HFFc6 (cell line): ENCODE results near the gene ZACN. TPM values are rescaled to one million over a fixed set of nuclear protein-coding genes. Genes with fewer than 3 reads are reported as not detected.

Source experiments
- DNase-seq: peaks from one replicate; pipeline ENCODE4 v3.0.0-alpha.2; 2018
- H3K27ac Mint-ChIP-seq: 2 replicates; pipeline ENCODE4 v1.8.0; 2020; ENCODE audit warnings: mild to moderate bottlenecking, mixed read lengths
- H3K27me3 Mint-ChIP-seq: 2 replicates; pipeline ENCODE4 v1.8.0; 2021; ENCODE audit warnings: mild to moderate bottlenecking, moderate library complexity, mixed read lengths; ENCODE audit not compliant: insufficient read depth
- H3K36me3 Mint-ChIP-seq: 2 replicates; pipeline ENCODE4 v1.8.0; 2021; ENCODE audit warnings: low read depth, mixed read lengths
- H3K4me1 Mint-ChIP-seq: 2 replicates; pipeline ENCODE4 v1.8.0; 2020; ENCODE audit warnings: low read depth, mixed read lengths
- H3K4me3 Mint-ChIP-seq: 2 replicates; pipeline ENCODE4 v1.8.0; 2020; ENCODE audit warnings: mild to moderate bottlenecking, moderate library complexity, mixed read lengths
- H3K9me3 Mint-ChIP-seq: 2 replicates; pipeline ENCODE4 v1.8.0; 2020; ENCODE audit warnings: mild to moderate bottlenecking, mixed read lengths
- total RNA-seq, 6 experiments: library from RNA; stranded (reverse); fragmentation: NEBNext Ultra II Directional; extraction: Animal tissue kit (Norgen Biotek cat#: 25700); gene quantifications; 2 replicates in 1 of 6; 3 replicates in 5 of 6; pipeline ENCODE4 v1.2.3, GENCODE V29; 2021
- TF ChIP-seq, protein P1 (sequence below): fragments of 200-600 bp; sonication (generic); IDR thresholded peaks from 2 replicates; pipeline ENCODE4 v1.5.0; 2021; ENCODE audit warnings: antibody characterized with exemption, mild to moderate bottlenecking

The ZACN gene
- total RNA-seq, 6 experiments from 2014 or later = 0.23 to 0.26 TPM; not detected in 4

DNA sequence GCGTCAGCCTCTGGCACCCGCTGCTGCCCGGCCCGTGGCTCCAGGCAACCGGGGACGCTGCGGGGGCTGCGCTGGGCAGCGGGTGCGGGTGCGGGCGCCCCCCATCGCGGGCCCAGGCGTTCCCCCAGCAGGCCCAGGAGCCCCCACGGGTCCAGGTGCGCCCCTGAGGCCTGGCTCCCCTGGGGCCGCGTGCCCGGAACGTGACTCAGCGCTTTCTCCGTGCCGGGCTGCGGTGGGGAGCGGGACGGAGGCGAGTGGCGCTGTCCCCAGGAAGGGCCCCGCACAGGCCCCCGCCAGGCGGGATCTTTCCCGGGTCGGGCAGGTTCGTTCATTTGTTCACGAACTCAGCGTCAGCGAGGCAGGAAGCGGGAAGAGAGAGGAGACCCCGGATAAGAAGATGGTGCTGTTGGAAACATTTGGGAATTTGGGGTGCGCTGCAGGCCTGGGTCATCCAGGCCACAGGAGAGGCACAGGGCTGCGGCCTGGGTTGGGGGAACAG is 43.0 kb downstream of the ZACN start:
- Mint-ChIP-seq H3K27me3 (peaks cover 13% of the 10 kb centered on the region; the same call in 1 of the 2 replicates), H3K9me3 (no peaks in the 10 kb centered on the region), H3K4me1 (no peaks in the 10 kb centered on the region), H3K27ac (no peak overlapping the region; the same call in 1 of the 2 replicates), H3K36me3 (no peaks in the 10 kb centered on the region), H3K4me3 (no peak overlapping the region)
- no peak for DNase-seq
- TF ChIP-seq, protein P1, sequence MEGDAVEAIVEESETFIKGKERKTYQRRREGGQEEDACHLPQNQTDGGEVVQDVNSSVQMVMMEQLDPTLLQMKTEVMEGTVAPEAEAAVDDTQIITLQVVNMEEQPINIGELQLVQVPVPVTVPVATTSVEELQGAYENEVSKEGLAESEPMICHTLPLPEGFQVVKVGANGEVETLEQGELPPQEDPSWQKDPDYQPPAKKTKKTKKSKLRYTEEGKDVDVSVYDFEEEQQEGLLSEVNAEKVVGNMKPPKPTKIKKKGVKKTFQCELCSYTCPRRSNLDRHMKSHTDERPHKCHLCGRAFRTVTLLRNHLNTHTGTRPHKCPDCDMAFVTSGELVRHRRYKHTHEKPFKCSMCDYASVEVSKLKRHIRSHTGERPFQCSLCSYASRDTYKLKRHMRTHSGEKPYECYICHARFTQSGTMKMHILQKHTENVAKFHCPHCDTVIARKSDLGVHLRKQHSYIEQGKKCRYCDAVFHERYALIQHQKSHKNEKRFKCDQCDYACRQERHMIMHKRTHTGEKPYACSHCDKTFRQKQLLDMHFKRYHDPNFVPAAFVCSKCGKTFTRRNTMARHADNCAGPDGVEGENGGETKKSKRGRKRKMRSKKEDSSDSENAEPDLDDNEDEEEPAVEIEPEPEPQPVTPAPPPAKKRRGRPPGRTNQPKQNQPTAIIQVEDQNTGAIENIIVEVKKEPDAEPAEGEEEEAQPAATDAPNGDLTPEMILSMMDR = no peak

DNA sequence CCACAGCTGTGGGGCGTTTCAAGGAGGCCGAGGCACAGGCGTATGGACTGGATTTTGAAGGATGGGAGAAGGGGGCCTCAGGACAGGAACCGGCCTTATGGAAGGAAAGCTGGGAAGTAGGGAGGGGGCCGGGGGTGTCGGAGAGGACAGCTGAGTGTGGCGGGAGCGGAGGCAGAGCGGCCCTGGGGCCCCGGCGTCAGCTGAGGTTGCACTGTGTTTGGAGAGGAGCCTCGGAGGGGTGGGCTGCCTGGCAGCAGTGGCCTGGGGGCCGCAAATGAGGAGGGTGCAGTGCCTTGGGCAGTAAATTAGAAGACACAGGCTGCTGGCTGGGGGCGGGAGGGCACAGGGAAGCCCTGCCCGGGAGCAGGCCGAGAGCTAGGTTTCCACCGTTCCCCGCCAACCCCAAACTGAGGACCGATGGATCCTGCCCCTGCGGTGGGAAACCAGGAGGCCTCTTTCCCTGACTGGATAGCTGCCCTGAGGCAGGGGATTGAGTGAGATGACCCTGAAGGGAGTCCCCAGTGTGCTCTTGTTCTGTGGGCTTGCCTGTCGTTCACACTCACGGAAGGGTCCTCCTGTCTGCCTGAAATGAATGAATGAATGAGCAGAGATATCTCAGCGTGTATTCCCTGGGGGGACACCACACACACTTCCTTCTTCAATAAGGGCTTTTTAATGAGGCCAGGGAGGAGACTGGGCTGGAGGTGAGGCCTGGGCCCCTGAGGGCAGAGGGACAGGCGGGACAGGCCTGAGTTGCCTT is 43.6 kb downstream of the ZACN start:
- Mint-ChIP-seq H3K4me3 (no peak overlapping the region), H3K9me3 (no peaks in the 10 kb centered on the region), H3K27ac (no peak overlapping the region; the same call in 1 of the 2 replicates), H3K27me3 (peaks cover 16% of the 10 kb centered on the region; the same call in 1 of the 2 replicates), H3K4me1 (no peaks in the 10 kb centered on the region), H3K36me3 (no peaks in the 10 kb centered on the region)
- TF ChIP-seq, protein P1 = no peak
- no peak for DNase-seq

DNA sequence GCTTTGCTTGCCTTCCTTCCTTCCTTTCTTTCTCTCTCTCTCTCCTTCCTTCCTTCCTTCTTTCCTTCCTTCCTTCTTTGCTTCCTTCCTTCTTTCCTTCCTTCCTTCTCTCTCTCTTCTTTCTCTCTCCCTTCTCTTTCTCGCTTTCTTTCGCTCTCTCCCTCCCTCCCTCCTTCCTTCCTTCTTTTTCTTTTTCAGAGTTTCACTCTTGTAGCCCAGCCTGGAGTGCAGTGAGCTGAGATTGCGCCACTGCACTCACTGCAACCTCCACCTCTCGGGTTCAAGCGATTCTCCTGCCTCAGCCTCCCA is 44.2 kb downstream of the ZACN start:
- H3K4me3 Mint-ChIP-seq = no peak overlapping the region
- H3K27ac Mint-ChIP-seq = no peak overlapping the region
- no peaks in the 10 kb centered on the region for H3K9me3 Mint-ChIP-seq
- H3K4me1 Mint-ChIP-seq = no peaks in the 10 kb centered on the region
- TF ChIP-seq, protein P1 = no peak
- no peak for DNase-seq
- no peaks in the 10 kb centered on the region for H3K36me3 Mint-ChIP-seq
- H3K27me3 Mint-ChIP-seq = peaks cover 16% of the 10 kb centered on the region; the same call in 1 of the 2 replicates

DNA sequence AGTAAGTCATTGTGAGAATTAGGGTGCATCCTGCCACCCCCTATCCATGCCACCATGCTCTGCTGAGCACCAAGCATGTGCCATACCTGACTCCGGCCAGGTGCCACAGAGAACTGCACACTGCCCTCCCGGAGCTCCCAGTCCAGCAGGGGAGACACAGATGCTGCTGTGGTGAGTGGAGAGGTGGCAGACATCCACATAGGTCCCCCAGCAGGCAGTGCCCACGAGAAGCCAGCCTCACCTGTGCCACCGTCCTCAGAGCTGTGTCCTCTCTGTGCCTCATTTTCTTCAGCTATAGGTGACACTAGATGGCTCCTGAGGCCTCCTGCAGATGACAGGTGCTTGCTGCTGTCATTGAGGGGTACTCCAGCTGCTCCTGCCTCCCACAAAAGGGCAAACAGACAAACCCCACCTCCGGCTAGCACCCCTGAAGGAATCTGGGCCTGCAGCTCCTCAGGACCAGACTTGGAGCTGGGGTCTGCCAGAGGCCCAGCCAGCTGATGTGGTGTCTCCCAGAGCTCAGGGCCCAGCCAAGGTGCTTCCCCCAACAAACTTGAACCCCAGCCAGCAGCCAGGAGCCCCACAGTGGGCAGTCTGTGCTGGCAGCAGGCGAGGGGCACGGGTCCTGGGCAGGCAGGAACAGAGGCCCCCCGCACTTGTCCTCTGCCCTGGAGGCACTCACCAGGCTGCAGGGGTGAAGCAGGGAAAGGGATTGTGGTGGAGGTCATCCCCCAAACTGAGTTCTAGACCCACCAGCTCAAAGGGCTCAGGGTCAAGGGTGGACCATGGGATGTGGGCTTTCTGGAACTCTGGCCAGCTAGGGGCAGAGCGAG is 45.0 kb downstream of the ZACN start:
- Mint-ChIP-seq H3K9me3 (no peaks in the 10 kb centered on the region), H3K4me1 (no peaks in the 10 kb centered on the region), H3K27me3 (peaks cover 19% of the 10 kb centered on the region; the same call in 1 of the 2 replicates), H3K36me3 (no peaks in the 10 kb centered on the region), H3K4me3 (no peak overlapping the region), H3K27ac (no peak overlapping the region)
- DNase-seq = no peak
- TF ChIP-seq, protein P1 = no peak

DNA sequence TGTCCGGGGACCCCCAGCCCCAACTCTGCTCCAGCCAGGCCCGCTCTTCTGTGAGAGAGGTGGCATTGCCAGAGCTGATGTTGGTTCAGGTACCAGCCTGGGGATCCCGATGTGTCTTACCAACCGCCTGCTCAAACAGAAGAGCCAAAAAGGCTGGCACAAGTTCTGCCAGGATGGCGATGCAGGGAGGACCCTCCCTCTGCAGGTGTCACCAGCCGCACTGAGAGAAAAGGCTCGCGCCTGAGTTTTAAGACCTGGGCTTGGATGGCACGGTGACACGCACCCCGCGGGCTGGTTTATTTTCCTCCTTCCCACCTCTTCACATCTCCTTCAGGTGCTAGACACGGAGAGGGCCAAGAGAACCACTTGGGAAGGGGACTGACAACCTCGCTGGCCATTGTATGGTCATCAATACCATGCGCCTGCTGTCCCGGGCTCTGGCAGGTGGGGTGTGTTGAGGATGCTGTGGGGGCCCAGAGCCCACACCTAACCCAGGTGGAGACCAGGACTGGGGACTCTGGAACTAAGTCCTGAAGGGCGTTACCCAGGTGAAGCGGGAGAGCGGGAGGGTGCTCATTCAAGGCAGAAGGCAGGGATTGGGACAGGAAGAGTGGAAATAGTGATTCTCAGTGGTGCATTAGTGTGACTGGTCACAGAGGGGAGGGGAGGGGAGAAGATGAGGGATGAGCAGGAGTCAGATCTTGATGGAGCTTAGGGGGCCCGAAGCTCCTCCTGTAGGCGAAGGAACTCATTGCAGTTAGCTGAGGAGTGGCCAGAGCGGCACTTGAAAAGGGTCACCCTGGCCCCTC is 45.8 kb downstream of the ZACN start:
- H3K36me3 Mint-ChIP-seq = no peaks in the 10 kb centered on the region
- H3K27me3 Mint-ChIP-seq = peaks cover 19% of the 10 kb centered on the region; the same call in 1 of the 2 replicates
- H3K4me3 Mint-ChIP-seq = no peak overlapping the region
- no peaks in the 10 kb centered on the region for H3K9me3 Mint-ChIP-seq
- no peak for DNase-seq
- no peak overlapping the region for H3K27ac Mint-ChIP-seq
- TF ChIP-seq, protein P1 = peak; percentile 56
- H3K4me1 Mint-ChIP-seq = no peaks in the 10 kb centered on the region
